Neural progenitor cell (in vitro differentiated cells): ENCODE data around the gene FMNL2. TPM values are rescaled to one million over a fixed set of nuclear protein-coding genes. Genes with fewer than 3 reads are reported as not detected.

Experiments
- DNase-seq: peaks from one replicate; pipeline ENCODE4 v3.0.0-alpha.2; 2016; ENCODE audit warnings: low spot score
- H2AFZ ChIP-seq: fragments of 200-600 bp; sonication (generic); replicated peaks from 2 replicates; pipeline ENCODE4 v1.6.1; 2016; ENCODE audit warnings: antibody characterized with exemption
- H3F3A ChIP-seq: fragments of 200-600 bp; sonication (generic); 2 replicates; pipeline ENCODE4 v1.6.1; 2016; ENCODE audit warnings: antibody characterized with exemption, low read depth
- H3K27ac ChIP-seq: fragments of 200-600 bp; sonication (generic); 2 replicates; pipeline ENCODE4 v1.5.1; 2016; ENCODE audit warnings: mild to moderate bottlenecking
- H3K27me3 ChIP-seq: fragments of 200-600 bp; sonication (generic); 2 replicates; pipeline ENCODE4 v1.6.1; 2016; ENCODE audit warnings: mild to moderate bottlenecking, moderate library complexity
- H3K36me3 ChIP-seq: fragments of 200-600 bp; sonication (generic); 2 replicates; pipeline ENCODE4 v1.5.1; 2016
- H3K4me1 ChIP-seq: fragments of 200-600 bp; sonication (generic); 2 replicates; pipeline ENCODE4 v1.6.1; 2016; ENCODE audit warnings: mixed run types
- H3K4me2 ChIP-seq: fragments of 200-600 bp; sonication (generic); 2 replicates; pipeline ENCODE4 v1.6.1; 2016
- H3K4me3 ChIP-seq: fragments of 200-600 bp; sonication (generic); 2 replicates; pipeline ENCODE4 v1.5.1; 2016
- H3K79me2 ChIP-seq: fragments of 200-600 bp; sonication (generic); 2 replicates; pipeline ENCODE4 v1.6.1; 2016; ENCODE audit warnings: low read depth
- H3K9ac ChIP-seq: fragments of 200-600 bp; sonication (generic); 2 replicates; pipeline ENCODE4 v1.6.1; 2016
- H3K9me3 ChIP-seq: fragments of 200-600 bp; sonication (generic); 2 replicates; pipeline ENCODE4 v1.5.1; 2016; ENCODE audit warnings: low read depth
- H4K20me1 ChIP-seq: fragments of 200-600 bp; sonication (generic); 2 replicates; pipeline ENCODE4 v1.6.1; 2016; ENCODE audit warnings: low read depth
- H3K27ac Mint-ChIP-seq: 3 replicates; pipeline ENCODE4 v1.8.0; 2021; ENCODE audit warnings: mixed read lengths
- H3K27me3 Mint-ChIP-seq: 2 replicates; pipeline ENCODE4 v1.8.0; 2022; ENCODE audit warnings: low read depth, mild to moderate bottlenecking, inconsistent platforms, moderate library complexity, mixed read lengths; ENCODE audit not compliant: insufficient read depth
- H3K36me3 Mint-ChIP-seq: 3 replicates; pipeline ENCODE4 v1.8.0; 2021; ENCODE audit warnings: mixed read lengths
- H3K4me1 Mint-ChIP-seq: 3 replicates; pipeline ENCODE4 v1.8.0; 2021; ENCODE audit warnings: mixed read lengths
- H3K4me3 Mint-ChIP-seq: 3 replicates; pipeline ENCODE4 v1.8.0; 2021; ENCODE audit warnings: mild to moderate bottlenecking, moderate library complexity, mixed read lengths
- H3K9me3 Mint-ChIP-seq: 3 replicates; pipeline ENCODE4 v1.8.0; 2020; ENCODE audit warnings: mixed read lengths
- CTCF ChIP-seq: fragments of 200-600 bp; sonication (generic); IDR thresholded peaks from 2 replicates; pipeline ENCODE4 v1.5.1; 2017; ENCODE audit warnings: antibody characterized with exemption, mild to moderate bottlenecking
- EZH2 ChIP-seq: fragments of 200-600 bp; sonication (generic); IDR thresholded peaks from 2 replicates; pipeline ENCODE4 v1.6.1; 2017; ENCODE audit warnings: antibody characterized with exemption, mild to moderate bottlenecking, moderate library complexity
- EZH2phosphoT487 ChIP-seq: fragments of 200-600 bp; sonication (generic); IDR thresholded peaks from 2 replicates; pipeline ENCODE4 v1.6.1; 2017; ENCODE audit warnings: antibody characterized with exemption
- total RNA-seq: library from RNA; depleted of rRNA; stranded (reverse); fragments of >200 nt; gene quantifications from 2 replicates; pipeline ENCODE4 v1.2.3, GENCODE V29; 2015; ENCODE audit warnings: low replicate concordance

Gene FMNL2
- total RNA-seq, 1 donor from 2014 or later, result 99.7 TPM

GRCh38 chr2:152584301-152584700 is 249.3 kb downstream of the FMNL2 start:
- H3K27ac Mint-ChIP-seq, result no peak overlapping the region
- peaks cover 8% of the 10 kb centered on the region for H3K4me1 ChIP-seq
- no peak overlapping the region for H3K27ac ChIP-seq
- no peak overlapping the region for H3K4me3 ChIP-seq
- H3K27me3 Mint-ChIP-seq, result no peaks in the 10 kb centered on the region
- no peaks in the 10 kb centered on the region for H3K9me3 ChIP-seq
- no peak for DNase-seq
- H3K4me1 Mint-ChIP-seq, result no peaks in the 10 kb centered on the region
- H3K27me3 ChIP-seq, result no peaks in the 10 kb centered on the region
- no peaks in the 10 kb centered on the region for H3K9me3 Mint-ChIP-seq
- H3K4me2 ChIP-seq, result no peak overlapping the region
- no peak overlapping the region for H2AFZ ChIP-seq
- TF ChIP-seq EZH2phosphoT487 (no peak), EZH2 (no peak), CTCF (no peak)
- H3K36me3 ChIP-seq, result no peaks in the 10 kb centered on the region
- H4K20me1 ChIP-seq, result no peaks in the 10 kb centered on the region
- no peaks in the 10 kb centered on the region for H3K79me2 ChIP-seq
- no peak overlapping the region for H3K9ac ChIP-seq
- H3K36me3 Mint-ChIP-seq, result peaks cover 31% of the 10 kb centered on the region
- H3K4me3 Mint-ChIP-seq, result no peak overlapping the region
- H3F3A ChIP-seq, result no peaks in the 10 kb centered on the region

- peaks cover 4% of the 10 kb centered on the region for H3K4me1 ChIP-seq
- no peak overlapping the region for H3K4me3 ChIP-seq
- H3K4me1 Mint-ChIP-seq, result no peaks in the 10 kb centered on the region
- no peaks in the 10 kb centered on the region for H3K9me3 ChIP-seq
- no peak overlapping the region for H3K27ac Mint-ChIP-seq
- peaks cover 37% of the 10 kb centered on the region for H3K36me3 Mint-ChIP-seq
- H3K79me2 ChIP-seq, result no peaks in the 10 kb centered on the region
- no peak overlapping the region for H3K27ac ChIP-seq
- no peak overlapping the region for H3K9ac ChIP-seq
- H3K4me2 ChIP-seq, result no peak overlapping the region
- TF ChIP-seq CTCF, result no peak
- no peak for TF ChIP-seq EZH2phosphoT487
- TF ChIP-seq EZH2, result no peak
- no peaks in the 10 kb centered on the region for H3K27me3 ChIP-seq
- H3K36me3 ChIP-seq, result no peaks in the 10 kb centered on the region
- H3K9me3 Mint-ChIP-seq, result no peaks in the 10 kb centered on the region
- H4K20me1 ChIP-seq, result no peaks in the 10 kb centered on the region
- no peak for DNase-seq
- H3K27me3 Mint-ChIP-seq, result no peaks in the 10 kb centered on the region
- no peaks in the 10 kb centered on the region for H3F3A ChIP-seq
- H2AFZ ChIP-seq, result no peak overlapping the region
- H3K4me3 Mint-ChIP-seq, result no peak overlapping the region
These were observed 251.0 kb downstream of the FMNL2 start for GRCh38 chr2:152585830-152586484.

- H3K9me3 Mint-ChIP-seq, result no peaks in the 10 kb centered on the region
- no peaks in the 10 kb centered on the region for H4K20me1 ChIP-seq
These were observed 252.4 kb downstream of the FMNL2 start for GRCh38 chr2:152587187-152587947.

More at GRCh38 chr2:152587187-152587947, 252.4 kb downstream of the FMNL2 start:
- H3K4me2 ChIP-seq, result no peak overlapping the region
- H3K79me2 ChIP-seq, result no peaks in the 10 kb centered on the region
- no peaks in the 10 kb centered on the region for H3K4me1 ChIP-seq
- no peak overlapping the region for H2AFZ ChIP-seq
- H3K27ac ChIP-seq, result no peak overlapping the region
- no peaks in the 10 kb centered on the region for H3K9me3 ChIP-seq
- no peak overlapping the region for H3K9ac ChIP-seq
- TF ChIP-seq CTCF (no peak), EZH2 (no peak), EZH2phosphoT487 (no peak)
- Mint-ChIP-seq H3K4me3 (no peak overlapping the region), H3K36me3 (peaks cover 33% of the 10 kb centered on the region), H3K4me1 (no peaks in the 10 kb centered on the region), H3K27ac (no peak overlapping the region), H3K27me3 (no peaks in the 10 kb centered on the region)
- H3K36me3 ChIP-seq, result no peaks in the 10 kb centered on the region
- H3F3A ChIP-seq, result no peaks in the 10 kb centered on the region
- H3K27me3 ChIP-seq, result no peaks in the 10 kb centered on the region
- no peak overlapping the region for H3K4me3 ChIP-seq
- DNase-seq, result no peak
